CD8-positive, alpha-beta memory T cell (primary cell): ENCODE results near the gene EFCAB6. TPM values are rescaled to one million over a fixed set of nuclear protein-coding genes. Genes with fewer than 3 reads are reported as not detected.

Experiments used
- CTCF ChIA-PET: fragments of 350-600 bp; sonication (Branson Sonifier 250); formaldehyde crosslinking; loops from one replicate; lab custom pipeline; 2021; ENCODE audit warnings: antibody characterized with exemption; lab: Charles Lee
- POLR2A ChIA-PET: fragments of 350-600 bp; sonication (Branson Sonifier 250); formaldehyde crosslinking; loops from one replicate; lab custom pipeline; 2021; ENCODE audit warnings: antibody characterized with exemption; lab: Charles Lee
- DNase-seq, 5 donors: peaks; one replicate each; pipeline versions ENCODE4 v3.0.0 to v3.0.0-alpha.2; 2020 to 2022; ENCODE audit warnings: mixed read lengths in 1 of 5
- H3K27ac ChIP-seq: one replicate; pipeline ENCODE4 v1.7.0; 2013; ENCODE audit warnings: low read depth, mild to moderate bottlenecking, low read length, moderate library complexity
- H3K27me3 ChIP-seq: 2 replicates; pipeline ENCODE4 v1.7.0; 2013; ENCODE audit warnings: low read length, mild to moderate bottlenecking; ENCODE audit not compliant: insufficient read depth, poor library complexity, severe bottlenecking
- H3K36me3 ChIP-seq: 2 replicates; pipeline ENCODE4 v1.7.0; 2013; ENCODE audit warnings: mild to moderate bottlenecking, low read length, moderate library complexity; ENCODE audit not compliant: insufficient read depth
- H3K4me1 ChIP-seq: 2 replicates; pipeline ENCODE4 v1.7.0; 2013; ENCODE audit warnings: mild to moderate bottlenecking, low read length, moderate library complexity; ENCODE audit not compliant: insufficient read depth
- H3K4me3 ChIP-seq: 2 replicates; pipeline ENCODE4 v1.7.0; 2013; ENCODE audit warnings: mild to moderate bottlenecking, low read length
- H3K9me3 ChIP-seq: 2 replicates; pipeline ENCODE4 v1.7.0; 2013; ENCODE audit warnings: mild to moderate bottlenecking, low read length
- H3K27ac Mint-ChIP-seq, 8 donors: one replicate each; pipeline ENCODE4 v1.8.0; 2020 to 2021; ENCODE audit warnings: mixed read lengths in 8 of 8, mild to moderate bottlenecking in 6 of 8, inconsistent platforms in 3 of 8, moderate library complexity in 3 of 8
- H3K27me3 Mint-ChIP-seq, 2 donors: one replicate each; pipeline ENCODE4 v1.8.0; 2020 to 2021; ENCODE audit warnings: mixed read lengths in 2 of 2, mild to moderate bottlenecking in 1 of 2, moderate library complexity in 1 of 2
- H3K36me3 Mint-ChIP-seq, 3 donors: one replicate each; pipeline ENCODE4 v1.8.0; 2020 to 2021; ENCODE audit warnings: mixed read lengths in 3 of 3, inconsistent platforms in 1 of 3, mild to moderate bottlenecking in 1 of 3
- H3K4me1 Mint-ChIP-seq, 3 donors: one replicate each; pipeline ENCODE4 v1.8.0; 2020 to 2021; ENCODE audit warnings: mixed read lengths in 3 of 3, inconsistent platforms in 1 of 3, mild to moderate bottlenecking in 1 of 3
- H3K4me3 Mint-ChIP-seq, 7 donors: one replicate each; pipeline ENCODE4 v1.8.0; 2020 to 2021; ENCODE audit warnings: mixed read lengths in 7 of 7, mild to moderate bottlenecking in 6 of 7, moderate library complexity in 4 of 7, inconsistent platforms in 2 of 7
- H3K9me3 Mint-ChIP-seq, 5 donors: one replicate each; pipeline ENCODE4 v1.8.0; 2020 to 2022; ENCODE audit warnings: mixed read lengths in 5 of 5, mild to moderate bottlenecking in 3 of 5, moderate library complexity in 2 of 5, inconsistent platforms in 1 of 5
- polyA plus RNA-seq: library from polyadenylated mRNA; unstranded; fragments of 300-500 nt; fragmentation: Illumina TruSeq; gene quantifications from one replicate; pipeline ENCODE4 v1.2.3, GENCODE V29; 2021
- total RNA-seq, 2 experiments: library from RNA; stranded (reverse); gene quantifications; one replicate each; pipeline ENCODE4 v1.2.3, GENCODE V29; 2021

The EFCAB6 gene
- total and polyA plus RNA-seq, 3 experiments from 2014 or later = 0.22 to 0.72 (median 0.64) TPM

DNA sequence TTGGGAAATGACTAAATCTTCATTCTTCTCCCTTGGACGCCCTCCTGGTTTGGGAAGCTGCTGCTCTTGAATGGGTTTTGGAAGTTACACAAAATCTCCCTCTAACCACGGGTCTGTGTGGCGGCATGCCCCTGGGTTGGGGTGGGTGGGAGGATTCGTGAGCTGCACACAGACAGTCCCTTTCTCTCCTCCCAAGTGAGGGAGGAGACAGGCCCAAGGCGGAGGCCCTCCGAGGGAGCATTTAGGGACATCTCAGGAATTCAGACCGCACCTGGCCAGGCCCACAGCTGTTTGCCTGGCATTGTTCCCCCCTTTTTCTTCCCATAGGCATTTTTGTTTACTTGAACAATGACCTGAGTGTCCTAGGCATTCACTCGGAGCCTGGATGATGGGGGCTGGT lies 306.2 kb downstream of the EFCAB6 start:
- ChIA-PET CTCF (no interaction called here), POLR2A (no interaction called here)
- no peak overlapping the region for H3K27ac ChIP-seq
- DNase-seq = no peak
- H3K9me3 ChIP-seq = no peaks in the 10 kb centered on the region
- no peak overlapping the region for H3K4me3 ChIP-seq
- H3K4me3 Mint-ChIP-seq = no peak overlapping the region
- peaks cover 0 to 2% of the 10 kb centered on the region in 2 donors for H3K27me3 Mint-ChIP-seq
- no peaks in the 10 kb centered on the region for H3K4me1 Mint-ChIP-seq
- H3K27me3 ChIP-seq = no peaks in the 10 kb centered on the region
- H3K4me1 ChIP-seq = no peaks in the 10 kb centered on the region
- H3K36me3 ChIP-seq = no peaks in the 10 kb centered on the region
- H3K9me3 Mint-ChIP-seq = no peaks in the 10 kb centered on the region
- H3K36me3 Mint-ChIP-seq = no peaks in the 10 kb centered on the region
- no peak overlapping the region for H3K27ac Mint-ChIP-seq

DNA sequence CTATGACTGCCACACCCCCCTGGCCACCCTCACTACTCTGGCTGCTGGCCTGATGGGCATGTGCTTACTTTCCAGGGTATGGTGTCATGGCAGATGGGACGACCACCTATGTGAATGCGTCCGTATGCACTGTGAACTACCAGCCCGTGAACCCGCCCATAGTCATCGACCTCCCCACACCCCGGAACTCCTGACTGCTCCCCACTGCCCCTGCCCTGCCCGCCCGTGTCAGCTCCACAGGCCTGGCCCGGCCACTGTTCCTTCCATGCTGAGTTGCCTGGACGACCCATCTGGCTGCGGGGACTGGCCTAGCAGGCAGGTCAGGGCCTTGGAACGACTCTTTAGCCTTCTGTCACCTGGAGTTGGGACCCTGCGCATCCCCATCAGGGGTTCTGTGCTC lies 306.7 kb downstream of the EFCAB6 start:
- Histone ChIP-seq H3K4me3 (no peak overlapping the region), H3K4me1 (no peaks in the 10 kb centered on the region), H3K27me3 (no peaks in the 10 kb centered on the region), H3K27ac (no peak overlapping the region), H3K9me3 (no peaks in the 10 kb centered on the region), H3K36me3 (no peaks in the 10 kb centered on the region)
- ChIA-PET POLR2A (no interaction called here), CTCF (no interaction called here)
- peaks cover 0 to 2% of the 10 kb centered on the region in 2 donors for H3K27me3 Mint-ChIP-seq
- H3K27ac Mint-ChIP-seq = no peak overlapping the region
- no peak overlapping the region for H3K4me3 Mint-ChIP-seq
- H3K9me3 Mint-ChIP-seq = no peaks in the 10 kb centered on the region
- H3K4me1 Mint-ChIP-seq = no peaks in the 10 kb centered on the region
- DNase-seq = no peak
- H3K36me3 Mint-ChIP-seq = no peaks in the 10 kb centered on the region

DNA sequence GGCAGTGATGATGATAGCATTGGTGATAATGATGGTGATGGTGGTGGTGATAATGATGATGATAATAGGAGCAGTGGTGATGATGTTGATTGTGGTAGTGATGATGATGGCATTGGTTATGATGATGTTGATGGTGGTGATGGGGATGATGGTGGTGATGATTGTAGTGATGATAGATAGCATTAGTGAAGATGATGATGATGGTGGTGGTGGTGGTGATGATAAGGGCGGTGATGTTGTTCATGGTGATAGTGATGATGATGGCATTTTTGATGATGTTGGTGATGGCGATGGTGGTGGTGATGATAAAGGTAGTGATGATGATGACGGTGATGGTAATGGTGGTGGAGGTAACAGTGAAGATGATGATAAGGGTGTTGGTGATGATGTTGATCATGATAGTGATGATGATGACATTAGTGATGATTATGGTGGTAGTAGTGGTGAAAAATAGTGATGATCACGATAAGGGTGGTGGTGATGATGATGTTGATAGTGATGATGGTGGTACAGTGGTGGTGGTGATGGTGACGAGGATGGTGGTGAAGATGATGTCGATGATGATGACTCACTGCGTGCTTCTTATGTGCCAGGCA lies 307.3 kb downstream of the EFCAB6 start:
- H3K27me3 Mint-ChIP-seq = peaks cover 0 to 2% of the 10 kb centered on the region in 2 donors
- POLR2A ChIA-PET = no interaction called here

DNA sequence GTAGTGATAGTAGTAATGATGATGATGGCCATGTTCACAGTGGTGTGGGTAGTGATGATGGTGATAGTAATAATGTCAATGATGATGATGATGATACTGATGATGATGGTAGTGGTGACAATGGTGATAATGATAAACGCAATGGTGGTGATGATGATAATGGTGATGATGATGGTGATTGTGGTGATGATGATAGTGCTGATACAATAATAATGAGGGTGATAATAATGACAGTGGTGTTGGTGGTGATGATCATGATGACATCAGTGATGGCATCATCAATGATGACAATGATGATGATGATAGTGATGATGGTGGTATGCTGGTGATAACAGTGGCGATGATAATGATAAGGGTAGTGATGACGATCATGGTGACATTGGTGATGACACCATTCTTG lies 308.0 kb downstream of the EFCAB6 start:
- no peaks in the 10 kb centered on the region for H3K9me3 Mint-ChIP-seq
- Histone ChIP-seq H3K4me1 (no peaks in the 10 kb centered on the region), H3K9me3 (no peaks in the 10 kb centered on the region), H3K36me3 (no peaks in the 10 kb centered on the region), H3K27me3 (no peaks in the 10 kb centered on the region), H3K4me3 (no peak overlapping the region), H3K27ac (no peak overlapping the region)
- ChIA-PET CTCF (no interaction called here), POLR2A (no interaction called here)
- no peak overlapping the region for H3K27ac Mint-ChIP-seq
- H3K4me3 Mint-ChIP-seq = no peak overlapping the region
- DNase-seq = no peak
- H3K36me3 Mint-ChIP-seq = no peaks in the 10 kb centered on the region
- peaks cover 0 to 2% of the 10 kb centered on the region in 2 donors for H3K27me3 Mint-ChIP-seq
- H3K4me1 Mint-ChIP-seq = no peaks in the 10 kb centered on the region

More for the DNA sequence above, 307.3 kb downstream of the EFCAB6 start:
- H3K27me3 ChIP-seq = no peaks in the 10 kb centered on the region
- no peak overlapping the region for H3K27ac ChIP-seq
- Mint-ChIP-seq H3K36me3 (no peaks in the 10 kb centered on the region), H3K4me1 (no peaks in the 10 kb centered on the region), H3K27ac (no peak overlapping the region), H3K9me3 (no peaks in the 10 kb centered on the region), H3K4me3 (no peak overlapping the region)
- CTCF ChIA-PET = no interaction called here
- no peaks in the 10 kb centered on the region for H3K4me1 ChIP-seq
- DNase-seq = no peak
- no peaks in the 10 kb centered on the region for H3K9me3 ChIP-seq
- H3K36me3 ChIP-seq = no peaks in the 10 kb centered on the region
- H3K4me3 ChIP-seq = no peak overlapping the region

DNA sequence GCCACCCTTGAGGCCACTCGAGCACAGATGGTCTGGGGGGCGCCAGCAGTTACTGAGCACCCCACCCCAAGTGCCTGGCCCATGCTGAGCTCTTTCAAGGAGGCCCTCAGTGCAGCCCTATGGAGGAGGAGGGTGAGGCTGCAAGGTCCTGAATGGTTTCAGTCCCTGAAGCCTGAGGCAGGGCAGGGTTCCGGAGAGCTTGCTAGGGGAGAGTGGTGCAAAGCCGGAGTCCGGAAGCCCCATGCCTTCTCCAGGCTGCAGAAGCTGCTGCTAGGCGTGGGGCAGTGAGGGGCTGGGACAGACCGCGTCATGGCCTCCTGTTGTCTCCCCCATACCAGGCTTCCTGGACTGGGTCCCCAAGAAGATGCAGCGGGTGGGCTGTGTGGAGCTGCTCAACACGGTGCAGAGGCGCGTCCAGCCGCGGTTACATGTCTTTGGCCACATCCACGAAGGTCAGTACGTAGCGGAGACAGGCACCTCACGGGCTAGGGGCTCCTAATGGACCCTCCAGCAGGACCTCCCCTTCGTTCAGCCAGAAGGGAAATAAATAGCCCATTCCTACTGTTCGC lies 309.7 kb downstream of the EFCAB6 start:
- CTCF ChIA-PET = no interaction called here
- Histone ChIP-seq H3K27ac (no peak overlapping the region), H3K4me1 (no peaks in the 10 kb centered on the region), H3K36me3 (no peaks in the 10 kb centered on the region), H3K4me3 (no peak overlapping the region), H3K27me3 (no peaks in the 10 kb centered on the region), H3K9me3 (no peaks in the 10 kb centered on the region)
- Mint-ChIP-seq H3K27me3 (peaks cover 0 to 2% of the 10 kb centered on the region in 2 donors), H3K4me3 (no peak overlapping the region), H3K4me1 (no peaks in the 10 kb centered on the region), H3K36me3 (no peaks in the 10 kb centered on the region), H3K27ac (no peak overlapping the region), H3K9me3 (no peaks in the 10 kb centered on the region)
- POLR2A ChIA-PET = no interaction called here
- no peak for DNase-seq

DNA sequence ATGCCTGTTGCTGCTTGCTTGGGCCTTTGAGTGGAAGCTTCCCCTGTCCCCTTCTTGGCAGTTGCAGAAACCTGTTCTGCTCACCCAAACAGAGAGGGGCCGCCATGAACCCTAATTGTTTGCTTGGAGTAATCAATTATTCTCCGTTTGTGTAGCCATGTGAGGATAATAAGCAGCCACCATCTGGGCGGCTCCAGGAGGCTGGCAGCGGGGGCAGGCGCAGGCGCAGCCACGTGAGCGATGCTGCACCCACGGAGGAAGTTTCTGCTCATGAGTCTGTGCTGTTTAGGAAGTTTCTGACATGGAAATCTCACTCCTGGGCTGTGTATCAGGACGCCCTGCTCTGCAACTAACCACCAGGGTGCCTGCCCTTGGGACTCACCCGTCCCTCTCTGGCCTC lies 310.2 kb downstream of the EFCAB6 start:
- peaks cover 0 to 2% of the 10 kb centered on the region in 2 donors for H3K27me3 Mint-ChIP-seq
- POLR2A ChIA-PET = no interaction called here

DNA sequence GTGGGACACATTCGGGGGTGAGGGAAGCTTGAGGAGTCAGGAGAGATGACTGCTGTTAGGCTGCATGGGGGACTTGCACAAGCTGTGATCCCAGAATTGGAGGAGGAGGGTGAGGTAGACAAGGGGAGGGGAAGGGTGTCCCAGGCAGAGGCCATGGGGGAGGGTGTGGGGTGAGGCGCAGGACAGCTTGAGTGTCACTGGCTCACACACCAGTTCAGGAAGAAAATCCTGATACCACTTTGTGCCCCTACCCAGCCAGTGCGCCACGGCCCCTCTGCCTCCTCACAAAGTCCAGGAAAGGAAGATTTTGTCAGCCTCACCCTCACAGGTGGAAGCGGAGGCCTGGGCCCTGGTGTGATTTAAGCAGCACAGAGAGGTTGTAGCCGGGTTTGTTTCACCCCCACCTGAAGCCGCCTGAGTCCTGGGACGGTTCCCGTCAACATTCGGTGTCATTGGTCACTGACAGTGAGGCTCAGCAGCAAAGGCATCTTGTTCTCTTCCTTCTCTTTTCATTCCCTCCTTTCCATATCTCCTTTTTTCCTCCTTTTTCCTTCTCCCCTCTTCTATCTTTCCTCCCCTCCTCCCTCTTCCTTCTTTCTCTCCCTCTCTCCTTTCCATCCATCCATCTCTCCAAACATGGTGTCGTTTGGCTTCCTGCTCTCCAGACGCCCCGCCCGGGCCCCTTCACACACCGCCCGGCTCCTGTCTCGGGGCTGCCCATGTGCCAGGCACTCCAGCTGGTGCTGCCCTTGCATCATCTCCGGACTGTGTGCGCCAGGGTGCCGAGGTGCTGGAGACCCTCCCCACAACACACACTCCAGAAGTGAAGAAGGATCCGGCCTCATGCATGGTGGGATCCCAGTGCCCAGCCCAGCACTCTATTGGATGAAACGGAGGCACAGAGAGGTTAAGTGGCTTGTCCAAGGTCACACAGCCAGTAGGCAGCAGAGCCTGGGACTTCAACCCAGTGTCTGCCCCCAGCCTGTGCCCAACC lies 311.0 kb downstream of the EFCAB6 start:
- ChIA-PET CTCF (no interaction called here), POLR2A (no interaction called here)
- Mint-ChIP-seq H3K27ac (no peak overlapping the region), H3K4me3 (no peak overlapping the region), H3K4me1 (no peaks in the 10 kb centered on the region), H3K36me3 (no peaks in the 10 kb centered on the region), H3K27me3 (peaks cover 0 to 2% of the 10 kb centered on the region in 2 donors), H3K9me3 (no peaks in the 10 kb centered on the region)
- no peak for DNase-seq
- Histone ChIP-seq H3K27ac (no peak overlapping the region), H3K27me3 (no peaks in the 10 kb centered on the region), H3K4me3 (no peak overlapping the region), H3K9me3 (no peaks in the 10 kb centered on the region), H3K4me1 (no peaks in the 10 kb centered on the region), H3K36me3 (no peaks in the 10 kb centered on the region)

More for the DNA sequence above, 310.2 kb downstream of the EFCAB6 start:
- Mint-ChIP-seq H3K9me3 (no peaks in the 10 kb centered on the region), H3K4me3 (no peak overlapping the region), H3K36me3 (no peaks in the 10 kb centered on the region), H3K4me1 (no peaks in the 10 kb centered on the region), H3K27ac (no peak overlapping the region)
- no peaks in the 10 kb centered on the region for H3K36me3 ChIP-seq
- H3K27me3 ChIP-seq = no peaks in the 10 kb centered on the region
- no peak for DNase-seq
- CTCF ChIA-PET = no interaction called here
- no peak overlapping the region for H3K4me3 ChIP-seq
- H3K27ac ChIP-seq = no peak overlapping the region
- H3K4me1 ChIP-seq = no peaks in the 10 kb centered on the region
- no peaks in the 10 kb centered on the region for H3K9me3 ChIP-seq

DNA sequence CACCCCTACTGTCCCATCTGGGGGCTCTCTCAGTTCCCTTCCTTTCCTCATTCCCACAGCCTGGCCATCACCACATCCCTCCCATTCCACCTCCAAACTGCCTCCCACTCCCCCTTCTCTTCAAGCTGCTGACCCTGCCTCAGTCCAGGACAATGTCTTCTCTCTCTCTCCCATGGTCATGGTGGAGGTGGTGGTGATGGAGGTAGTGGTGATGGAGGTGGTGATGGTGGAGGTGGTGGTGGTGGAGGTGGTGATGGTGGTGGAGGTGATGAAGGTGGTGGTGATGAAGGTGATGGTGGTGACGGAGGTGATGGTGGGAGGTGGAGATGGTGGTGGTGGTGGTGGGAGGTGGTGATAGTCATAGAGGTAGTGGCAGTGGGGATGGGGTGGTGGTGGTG lies 313.2 kb downstream of the EFCAB6 start:
- H3K27me3 Mint-ChIP-seq = peaks cover under 1 to 4% of the 10 kb centered on the region in 2 donors
- H3K9me3 Mint-ChIP-seq = no peaks in the 10 kb centered on the region
- H3K4me1 Mint-ChIP-seq = no peaks in the 10 kb centered on the region
- H3K36me3 ChIP-seq = no peaks in the 10 kb centered on the region
- H3K9me3 ChIP-seq = no peaks in the 10 kb centered on the region
- no peak overlapping the region for H3K4me3 ChIP-seq
- H3K4me1 ChIP-seq = no peaks in the 10 kb centered on the region
- H3K27me3 ChIP-seq = no peaks in the 10 kb centered on the region
- H3K4me3 Mint-ChIP-seq = no peak overlapping the region
- no peaks in the 10 kb centered on the region for H3K36me3 Mint-ChIP-seq
- H3K27ac Mint-ChIP-seq = no peak overlapping the region
- POLR2A ChIA-PET = no interaction called here
- no peak for DNase-seq
- H3K27ac ChIP-seq = no peak overlapping the region
- CTCF ChIA-PET = no interaction called here
